Neural cell (in vitro differentiated cells): Measurements from ENCODE around the gene PROZ.

Experiments used
- EP300 ChIP-seq: fragments of 450-650 bp; conservative IDR thresholded peaks from 2 replicates; pipeline ENCODE4 v1.6.1; 2014; ENCODE audit warnings: antibody characterized with exemption, mild to moderate bottlenecking, moderate library complexity; ENCODE audit not compliant: poor library complexity, severe bottlenecking
- EZH2 ChIP-seq: fragments of 200-600, 300-800 bp; shearing (Covaris generic), sonication (generic); IDR thresholded peaks from 2 replicates; pipeline ENCODE4 v1.6.1; 2014; ENCODE audit warnings: antibody characterized with exemption, low read length, borderline replicate concordance, mild to moderate bottlenecking; ENCODE audit not compliant: insufficient read depth, poor library complexity, severe bottlenecking
- TF ChIP-seq, protein P1 (sequence below): fragments of 450-650 bp; IDR thresholded peaks from 2 replicates; pipeline ENCODE4 v1.5.1; 2014; ENCODE audit warnings: antibody characterized with exemption, mild to moderate bottlenecking, moderate library complexity; ENCODE audit not compliant: poor library complexity, severe bottlenecking

DNA sequence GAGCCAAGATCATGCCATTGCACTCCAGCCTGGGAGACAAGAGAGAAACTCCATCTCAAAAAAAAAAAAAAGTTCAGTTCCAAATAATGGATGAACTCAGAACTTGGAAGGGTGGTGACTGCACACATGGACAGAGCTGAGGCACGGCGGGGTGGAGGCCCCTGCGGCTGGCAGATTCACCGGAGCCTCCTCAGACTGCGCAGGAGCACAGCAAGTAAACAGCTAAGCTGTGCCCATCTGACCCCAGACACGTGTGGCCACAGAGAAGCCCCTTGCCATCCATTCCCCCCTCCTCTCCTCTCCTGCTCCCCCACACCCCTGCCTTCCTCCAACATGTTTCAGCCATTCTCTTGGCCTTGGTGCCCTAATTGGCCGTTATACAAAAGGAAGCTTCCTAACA is 15.6 kb upstream of the PROZ start:
- TF ChIP-seq EP300 = no peak
- TF ChIP-seq, protein P1, sequence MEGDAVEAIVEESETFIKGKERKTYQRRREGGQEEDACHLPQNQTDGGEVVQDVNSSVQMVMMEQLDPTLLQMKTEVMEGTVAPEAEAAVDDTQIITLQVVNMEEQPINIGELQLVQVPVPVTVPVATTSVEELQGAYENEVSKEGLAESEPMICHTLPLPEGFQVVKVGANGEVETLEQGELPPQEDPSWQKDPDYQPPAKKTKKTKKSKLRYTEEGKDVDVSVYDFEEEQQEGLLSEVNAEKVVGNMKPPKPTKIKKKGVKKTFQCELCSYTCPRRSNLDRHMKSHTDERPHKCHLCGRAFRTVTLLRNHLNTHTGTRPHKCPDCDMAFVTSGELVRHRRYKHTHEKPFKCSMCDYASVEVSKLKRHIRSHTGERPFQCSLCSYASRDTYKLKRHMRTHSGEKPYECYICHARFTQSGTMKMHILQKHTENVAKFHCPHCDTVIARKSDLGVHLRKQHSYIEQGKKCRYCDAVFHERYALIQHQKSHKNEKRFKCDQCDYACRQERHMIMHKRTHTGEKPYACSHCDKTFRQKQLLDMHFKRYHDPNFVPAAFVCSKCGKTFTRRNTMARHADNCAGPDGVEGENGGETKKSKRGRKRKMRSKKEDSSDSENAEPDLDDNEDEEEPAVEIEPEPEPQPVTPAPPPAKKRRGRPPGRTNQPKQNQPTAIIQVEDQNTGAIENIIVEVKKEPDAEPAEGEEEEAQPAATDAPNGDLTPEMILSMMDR = no peak
- no peak for TF ChIP-seq EZH2
